Colonic mucosa (tissue), 4 donors: ENCODE data around the gene PHKA2. TPM values are rescaled to one million over a fixed set of nuclear protein-coding genes. Genes with fewer than 3 reads are reported as not detected.

Experiments used
- DNase-seq: peaks from one replicate; pipeline ENCODE4 v3.0.0-alpha.2; 2020
- H3K27ac ChIP-seq: fragments of 200-600 bp; one replicate; pipeline ENCODE4 v1.8.0; 2021
- H3K27me3 ChIP-seq: fragments of 200-600 bp; one replicate; pipeline ENCODE4 v1.8.0; 2021
- H3K36me3 ChIP-seq: fragments of 200-600 bp; one replicate; pipeline ENCODE4 v1.8.0; 2021
- H3K4me1 ChIP-seq: fragments of 200-600 bp; one replicate; pipeline ENCODE4 v1.8.0; 2021; ENCODE audit warnings: mild to moderate bottlenecking
- H3K4me3 ChIP-seq: fragments of 200-600 bp; one replicate; pipeline ENCODE4 v1.8.0; 2021
- H3K9ac ChIP-seq, 2 donors: one replicate each; pipeline ENCODE4 v1.7.0; 2013; ENCODE audit warnings: control low read depth in 2 of 2, low read depth in 2 of 2, low read length in 2 of 2
- H3K9me3 ChIP-seq: fragments of 200-600 bp; one replicate; pipeline ENCODE4 v1.8.0; 2021
- CTCF ChIP-seq: fragments of 200-600 bp; IDR thresholded peaks from one replicate; pipeline ENCODE4 v1.8.0; 2022; ENCODE audit warnings: antibody characterized with exemption, mild to moderate bottlenecking
- intact Hi-C: fragments of 100-400 bp; cut with DNase I; formaldehyde crosslinking; loops from one replicate; pipeline ENCODE4 v1.14.1; 2022
- total RNA-seq, 2 donors: library from RNA; stranded (reverse); fragmentation: NEBNext Ultra II Directional in 1 of 2; extraction: Animal tissue kit (Norgen Biotek cat#: 25700) in 1 of 2; gene quantifications; one replicate each; pipeline ENCODE4 v1.2.1, GENCODE V29; 2021
- donor health status: healthy.
- donor health status: DM: no; HTN: no; CAD: no.
- donor health status: DM: no; HTN: no; CAD: no.

PHKA2 gene
- total RNA-seq, 2 donors from 2014 or later = 22.8 to 38.6 TPM

DNA sequence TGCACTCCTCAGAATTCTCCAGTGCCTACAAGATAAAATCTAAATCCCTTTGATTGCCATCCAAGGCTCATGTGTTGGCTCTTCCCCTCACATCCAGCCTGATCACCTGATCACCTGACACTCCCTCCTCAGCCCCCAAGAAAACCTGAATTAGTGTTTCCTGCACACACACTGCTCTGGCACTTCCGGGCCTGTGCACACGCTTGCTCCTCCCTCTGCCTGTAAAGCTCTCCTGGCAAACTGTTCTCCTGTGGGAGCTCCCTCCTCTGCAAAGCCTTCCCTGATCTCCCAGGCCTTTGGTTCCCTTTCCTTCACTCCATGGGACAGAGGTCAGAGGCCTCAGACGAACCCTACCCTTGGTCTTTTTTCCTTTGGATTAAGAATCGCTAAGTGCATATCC, 19.9 kb downstream of the PHKA2 start:
- H3K27me3 ChIP-seq = peaks cover 3% of the 10 kb centered on the region
- H3K27ac ChIP-seq = no peak overlapping the region
- no peak overlapping the region for H3K4me3 ChIP-seq
- no peak for DNase-seq
- H3K36me3 ChIP-seq = no peaks in the 10 kb centered on the region
- no peak for TF ChIP-seq CTCF
- H3K9me3 ChIP-seq = no peaks in the 10 kb centered on the region
- no peak overlapping the region for H3K9ac ChIP-seq
- intact Hi-C loops = no loop called here
- no peaks in the 10 kb centered on the region for H3K4me1 ChIP-seq

DNA sequence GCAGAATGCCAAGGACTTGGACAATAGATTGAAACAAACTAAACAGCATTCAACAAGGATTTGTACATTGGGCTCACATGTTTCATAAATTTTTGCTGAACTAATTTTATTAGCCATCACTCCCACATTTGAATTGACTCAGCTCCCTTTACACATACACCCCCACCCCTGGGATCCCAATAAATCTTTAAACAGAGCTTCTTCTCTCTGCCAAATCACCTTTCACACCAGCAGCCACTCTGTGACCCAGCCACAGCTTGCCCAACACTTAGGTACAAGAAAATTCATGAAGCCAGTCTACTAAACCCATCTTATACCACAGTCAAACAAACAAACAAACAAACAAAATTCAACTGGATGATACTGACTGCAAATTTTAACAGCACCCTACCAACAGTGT, 21.6 kb downstream of the PHKA2 start:
- DNase-seq = no peak
- Histone ChIP-seq H3K4me3 (no peak overlapping the region), H3K27ac (no peak overlapping the region), H3K4me1 (no peaks in the 10 kb centered on the region), H3K9me3 (no peaks in the 10 kb centered on the region), H3K9ac (no peak overlapping the region), H3K27me3 (no peaks in the 10 kb centered on the region), H3K36me3 (no peaks in the 10 kb centered on the region)
- TF ChIP-seq CTCF = no peak
- intact Hi-C loops = no loop called here

GRCh38 chrX:18961686-18962085, 22.2 kb downstream of the PHKA2 start:
- no peaks in the 10 kb centered on the region for H3K36me3 ChIP-seq
- H3K9me3 ChIP-seq = no peaks in the 10 kb centered on the region
- no peak overlapping the region for H3K4me3 ChIP-seq
- no peak overlapping the region for H3K9ac ChIP-seq
- DNase-seq = no peak
- intact Hi-C loops = no loop called here
- H3K27ac ChIP-seq = no peak overlapping the region
- H3K4me1 ChIP-seq = no peaks in the 10 kb centered on the region
- H3K27me3 ChIP-seq = no peaks in the 10 kb centered on the region
- no peak for TF ChIP-seq CTCF

DNA sequence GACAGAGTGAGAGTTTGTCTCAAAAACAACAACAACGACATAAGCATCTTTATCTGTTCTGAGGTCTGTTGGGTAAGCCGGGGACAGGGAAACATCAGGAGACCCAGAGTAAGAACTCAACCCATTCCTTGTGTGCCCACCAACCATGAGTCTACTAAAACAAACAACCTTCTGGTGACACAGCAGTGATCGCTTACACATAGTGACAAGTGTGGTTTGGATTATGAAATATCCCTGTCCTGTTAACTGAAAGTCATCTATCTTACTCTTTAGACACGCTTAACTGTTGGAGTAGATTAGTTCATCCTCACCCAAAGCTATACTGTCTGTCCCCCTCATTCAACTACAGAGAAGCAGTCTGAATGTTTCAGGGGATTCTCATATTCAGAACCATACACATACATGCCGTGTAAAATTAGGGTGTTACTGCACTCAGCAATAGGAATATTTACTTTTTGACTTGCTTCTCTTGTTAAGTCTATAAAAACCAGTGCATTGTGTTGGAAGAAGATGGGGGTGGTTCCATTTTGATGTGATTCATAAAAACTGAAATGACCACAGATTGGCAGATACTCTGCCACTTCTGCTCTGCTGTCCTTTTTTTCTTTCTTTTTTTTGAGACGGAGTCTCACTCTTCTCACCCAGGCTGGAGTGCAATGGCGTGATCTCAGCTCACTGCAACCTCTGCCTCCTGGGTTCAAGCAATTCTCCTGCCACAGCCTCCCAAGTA, 27.4 kb downstream of the PHKA2 start:
- Histone ChIP-seq H3K4me3 (no peak overlapping the region), H3K36me3 (no peaks in the 10 kb centered on the region), H3K27ac (no peak overlapping the region), H3K9ac (no peak overlapping the region), H3K4me1 (no peaks in the 10 kb centered on the region), H3K9me3 (no peaks in the 10 kb centered on the region), H3K27me3 (no peaks in the 10 kb centered on the region)
- intact Hi-C loops = no loop called here
- TF ChIP-seq CTCF = no peak
- no peak for DNase-seq

DNA sequence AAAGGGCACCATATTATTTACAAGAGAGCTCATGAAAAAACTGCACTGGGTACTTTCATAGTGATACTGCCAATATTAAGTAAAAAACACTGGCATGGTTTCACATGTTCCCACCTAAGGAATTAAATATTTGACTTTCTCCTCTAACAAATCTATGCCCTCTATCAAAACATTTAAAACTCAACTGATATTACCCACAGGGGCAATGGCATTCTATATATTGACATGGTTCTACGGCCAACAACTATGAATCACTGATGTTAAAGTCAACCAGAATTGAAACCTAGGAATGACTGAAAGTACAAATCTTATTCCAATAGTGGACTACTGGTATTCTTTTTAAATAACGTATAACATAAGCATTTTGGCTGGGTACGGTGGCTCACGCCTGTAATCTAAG, 28.2 kb downstream of the PHKA2 start:
- Histone ChIP-seq H3K9ac (no peak overlapping the region), H3K27ac (no peak overlapping the region), H3K4me1 (no peaks in the 10 kb centered on the region), H3K9me3 (no peaks in the 10 kb centered on the region), H3K4me3 (no peak overlapping the region), H3K27me3 (no peaks in the 10 kb centered on the region), H3K36me3 (no peaks in the 10 kb centered on the region)
- no peak for DNase-seq
- intact Hi-C loops = no loop called here
- no peak for TF ChIP-seq CTCF
